ENCODE measurements around the gene DDX28. TPM values are rescaled to one million over a fixed set of nuclear protein-coding genes. Genes with fewer than 3 reads are reported as not detected.

Gene DDX28
- total and polyA plus RNA-seq, 2 experiments from 2014 or later = 12.2 to 23.8 TPM

DNA sequence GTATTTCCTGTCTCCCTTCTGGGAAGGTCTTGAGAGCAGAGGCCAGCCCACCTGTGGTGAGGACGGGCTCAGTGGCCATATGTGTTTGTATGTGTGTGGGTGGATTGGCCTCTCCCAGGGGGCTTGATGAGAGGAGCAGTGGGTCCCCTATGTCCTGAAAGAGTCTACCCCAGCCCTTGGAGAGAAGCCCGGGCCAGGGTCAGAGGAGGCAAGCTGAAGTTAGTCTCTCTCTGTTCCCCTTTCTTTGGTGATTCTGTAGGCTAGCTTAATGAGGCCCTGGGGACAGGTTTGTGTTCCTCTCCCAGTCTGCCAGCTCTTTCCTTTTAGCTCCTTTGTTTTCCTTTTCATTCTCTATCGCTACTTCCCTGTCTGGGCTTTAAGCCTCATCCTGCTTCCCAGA lies 38.4 kb upstream of the DDX28 start:
- ATAC-seq = no peak
- H3K27ac Mint-ChIP-seq = no peak overlapping the region
- DNase-seq (ENCODE audit: low spot score) = no peak
- TF ChIP-seq, protein P1, sequence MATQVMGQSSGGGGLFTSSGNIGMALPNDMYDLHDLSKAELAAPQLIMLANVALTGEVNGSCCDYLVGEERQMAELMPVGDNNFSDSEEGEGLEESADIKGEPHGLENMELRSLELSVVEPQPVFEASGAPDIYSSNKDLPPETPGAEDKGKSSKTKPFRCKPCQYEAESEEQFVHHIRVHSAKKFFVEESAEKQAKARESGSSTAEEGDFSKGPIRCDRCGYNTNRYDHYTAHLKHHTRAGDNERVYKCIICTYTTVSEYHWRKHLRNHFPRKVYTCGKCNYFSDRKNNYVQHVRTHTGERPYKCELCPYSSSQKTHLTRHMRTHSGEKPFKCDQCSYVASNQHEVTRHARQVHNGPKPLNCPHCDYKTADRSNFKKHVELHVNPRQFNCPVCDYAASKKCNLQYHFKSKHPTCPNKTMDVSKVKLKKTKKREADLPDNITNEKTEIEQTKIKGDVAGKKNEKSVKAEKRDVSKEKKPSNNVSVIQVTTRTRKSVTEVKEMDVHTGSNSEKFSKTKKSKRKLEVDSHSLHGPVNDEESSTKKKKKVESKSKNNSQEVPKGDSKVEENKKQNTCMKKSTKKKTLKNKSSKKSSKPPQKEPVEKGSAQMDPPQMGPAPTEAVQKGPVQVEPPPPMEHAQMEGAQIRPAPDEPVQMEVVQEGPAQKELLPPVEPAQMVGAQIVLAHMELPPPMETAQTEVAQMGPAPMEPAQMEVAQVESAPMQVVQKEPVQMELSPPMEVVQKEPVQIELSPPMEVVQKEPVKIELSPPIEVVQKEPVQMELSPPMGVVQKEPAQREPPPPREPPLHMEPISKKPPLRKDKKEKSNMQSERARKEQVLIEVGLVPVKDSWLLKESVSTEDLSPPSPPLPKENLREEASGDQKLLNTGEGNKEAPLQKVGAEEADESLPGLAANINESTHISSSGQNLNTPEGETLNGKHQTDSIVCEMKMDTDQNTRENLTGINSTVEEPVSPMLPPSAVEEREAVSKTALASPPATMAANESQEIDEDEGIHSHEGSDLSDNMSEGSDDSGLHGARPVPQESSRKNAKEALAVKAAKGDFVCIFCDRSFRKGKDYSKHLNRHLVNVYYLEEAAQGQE (IDR thresholded peaks at IDR 0.05; ENCODE audit: unreplicated experiment) = no peak
- TF ChIP-seq ZNF114 (CRISPR knock-in tag; IDR thresholded peaks at IDR 0.05) (no peak), EZH2 (IDR thresholded peaks at IDR 0.05; ENCODE audit: low read depth, unreplicated experiment) (no peak), STAT1 (IDR thresholded peaks at IDR 0.05; ENCODE audit: unreplicated experiment) (no peak), NANOG (IDR thresholded peaks at IDR 0.05; ENCODE audit: borderline replicate concordance) (no peak), CREB1 (CRISPR knock-in tag; IDR thresholded peaks at IDR 0.05; ENCODE audit: low read depth) (no peak), POLR2AphosphoS5 (IDR thresholded peaks at IDR 0.05; ENCODE audit: low read depth) (no peak), JUNB (IDR thresholded peaks at IDR 0.05; ENCODE audit: unreplicated experiment) (no peak)
- TF ChIP-seq, protein P2, sequence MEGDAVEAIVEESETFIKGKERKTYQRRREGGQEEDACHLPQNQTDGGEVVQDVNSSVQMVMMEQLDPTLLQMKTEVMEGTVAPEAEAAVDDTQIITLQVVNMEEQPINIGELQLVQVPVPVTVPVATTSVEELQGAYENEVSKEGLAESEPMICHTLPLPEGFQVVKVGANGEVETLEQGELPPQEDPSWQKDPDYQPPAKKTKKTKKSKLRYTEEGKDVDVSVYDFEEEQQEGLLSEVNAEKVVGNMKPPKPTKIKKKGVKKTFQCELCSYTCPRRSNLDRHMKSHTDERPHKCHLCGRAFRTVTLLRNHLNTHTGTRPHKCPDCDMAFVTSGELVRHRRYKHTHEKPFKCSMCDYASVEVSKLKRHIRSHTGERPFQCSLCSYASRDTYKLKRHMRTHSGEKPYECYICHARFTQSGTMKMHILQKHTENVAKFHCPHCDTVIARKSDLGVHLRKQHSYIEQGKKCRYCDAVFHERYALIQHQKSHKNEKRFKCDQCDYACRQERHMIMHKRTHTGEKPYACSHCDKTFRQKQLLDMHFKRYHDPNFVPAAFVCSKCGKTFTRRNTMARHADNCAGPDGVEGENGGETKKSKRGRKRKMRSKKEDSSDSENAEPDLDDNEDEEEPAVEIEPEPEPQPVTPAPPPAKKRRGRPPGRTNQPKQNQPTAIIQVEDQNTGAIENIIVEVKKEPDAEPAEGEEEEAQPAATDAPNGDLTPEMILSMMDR (conservative IDR thresholded peaks at IDR 0.05; ENCODE audit: low read depth in 2 of 2) = no peak
- no peaks in the 10 kb centered on the region for H3K9me2 ChIP-seq (ENCODE audit: insufficient read depth)
- H3K36me3 ChIP-seq (ENCODE audit: insufficient read depth) = peaks cover 4% of the 10 kb centered on the region
- no peaks in the 10 kb centered on the region for H3K27me3 ChIP-seq (ENCODE audit: insufficient read depth)
- no peak overlapping the region for H3K4me3 Mint-ChIP-seq
- H3K9me3 Mint-ChIP-seq = no peaks in the 10 kb centered on the region; the same call in 2 of the 3 replicates
- no peaks in the 10 kb centered on the region for H3K79me2 ChIP-seq (replicated peaks; ENCODE audit: insufficient read depth)
- H3F3A ChIP-seq (replicated peaks; ENCODE audit: low read depth) = peaks cover 3% of the 10 kb centered on the region; the same call in 1 of the 2 replicates
- H3K4me1 Mint-ChIP-seq = peaks cover 3% of the 10 kb centered on the region; the same call in 2 of the 3 replicates
- peaks cover 10% of the 10 kb centered on the region for H3K27me3 Mint-ChIP-seq (ENCODE audit: insufficient read depth, low read depth, poor library complexity)
- H2AFZ ChIP-seq = no peak overlapping the region
- peaks cover 15% of the 10 kb centered on the region for H3K36me3 Mint-ChIP-seq (ENCODE audit: low read depth)
- H3K4me1 ChIP-seq (ENCODE audit: insufficient read depth) = no peaks in the 10 kb centered on the region
- no peak overlapping the region for H3K4me2 ChIP-seq
- peaks cover 6% of the 10 kb centered on the region; the same call in 1 of the 2 replicates for H4K20me1 ChIP-seq (replicated peaks; ENCODE audit: insufficient read depth)
- H3K27ac ChIP-seq (ENCODE audit: low read depth) = no peak overlapping the region
- H3K4me3 ChIP-seq = no peak overlapping the region

DNA sequence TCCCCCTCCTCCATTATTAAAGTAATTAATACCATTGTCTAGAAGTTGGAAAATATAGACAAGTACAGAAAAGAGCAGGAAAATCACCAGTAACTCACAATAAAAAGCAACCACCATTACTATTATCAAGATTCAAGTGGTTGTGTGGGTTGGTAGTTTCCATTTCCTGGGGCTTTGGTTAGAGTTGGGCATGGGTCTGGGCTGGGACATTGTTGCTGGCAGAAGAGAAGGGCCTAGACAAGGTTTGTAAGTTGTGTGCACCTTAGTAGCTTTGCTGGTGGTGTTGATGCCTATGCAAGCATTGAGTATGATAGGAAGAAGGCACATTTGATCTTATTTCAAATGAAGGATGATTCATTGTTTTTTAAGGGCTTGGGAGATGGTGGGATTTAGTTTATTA lies 36.8 kb upstream of the DDX28 start:
- Mint-ChIP-seq H3K27ac (no peak overlapping the region; the same call in 1 of the 2 replicates), H3K4me3 (no peak overlapping the region), H3K27me3 (ENCODE audit: insufficient read depth, low read depth, poor library complexity) (peaks cover 8% of the 10 kb centered on the region), H3K4me1 (no peaks in the 10 kb centered on the region), H3K36me3 (ENCODE audit: low read depth) (peaks cover 19% of the 10 kb centered on the region; the same call in 2 of the 3 replicates), H3K9me3 (no peaks in the 10 kb centered on the region; the same call in 2 of the 3 replicates)
- Histone ChIP-seq H3K79me2 (replicated peaks; ENCODE audit: insufficient read depth) (no peaks in the 10 kb centered on the region), H3K27me3 (ENCODE audit: insufficient read depth) (no peaks in the 10 kb centered on the region), H2AFZ (no peak overlapping the region), H3K36me3 (ENCODE audit: insufficient read depth) (peaks cover 7% of the 10 kb centered on the region), H3K9me2 (ENCODE audit: insufficient read depth) (no peaks in the 10 kb centered on the region), H3K4me3 (no peak overlapping the region), H3F3A (replicated peaks; ENCODE audit: low read depth) (peaks cover 6% of the 10 kb centered on the region; the same call in 1 of the 2 replicates), H3K27ac (ENCODE audit: low read depth) (no peak overlapping the region), H3K4me2 (no peak overlapping the region), H3K4me1 (ENCODE audit: insufficient read depth) (no peaks in the 10 kb centered on the region), H4K20me1 (replicated peaks; ENCODE audit: insufficient read depth) (peaks cover 6% of the 10 kb centered on the region; the same call in 1 of the 2 replicates)
- ATAC-seq (no peak), DNase-seq (ENCODE audit: low spot score) (no peak)
- TF ChIP-seq, protein P3, sequence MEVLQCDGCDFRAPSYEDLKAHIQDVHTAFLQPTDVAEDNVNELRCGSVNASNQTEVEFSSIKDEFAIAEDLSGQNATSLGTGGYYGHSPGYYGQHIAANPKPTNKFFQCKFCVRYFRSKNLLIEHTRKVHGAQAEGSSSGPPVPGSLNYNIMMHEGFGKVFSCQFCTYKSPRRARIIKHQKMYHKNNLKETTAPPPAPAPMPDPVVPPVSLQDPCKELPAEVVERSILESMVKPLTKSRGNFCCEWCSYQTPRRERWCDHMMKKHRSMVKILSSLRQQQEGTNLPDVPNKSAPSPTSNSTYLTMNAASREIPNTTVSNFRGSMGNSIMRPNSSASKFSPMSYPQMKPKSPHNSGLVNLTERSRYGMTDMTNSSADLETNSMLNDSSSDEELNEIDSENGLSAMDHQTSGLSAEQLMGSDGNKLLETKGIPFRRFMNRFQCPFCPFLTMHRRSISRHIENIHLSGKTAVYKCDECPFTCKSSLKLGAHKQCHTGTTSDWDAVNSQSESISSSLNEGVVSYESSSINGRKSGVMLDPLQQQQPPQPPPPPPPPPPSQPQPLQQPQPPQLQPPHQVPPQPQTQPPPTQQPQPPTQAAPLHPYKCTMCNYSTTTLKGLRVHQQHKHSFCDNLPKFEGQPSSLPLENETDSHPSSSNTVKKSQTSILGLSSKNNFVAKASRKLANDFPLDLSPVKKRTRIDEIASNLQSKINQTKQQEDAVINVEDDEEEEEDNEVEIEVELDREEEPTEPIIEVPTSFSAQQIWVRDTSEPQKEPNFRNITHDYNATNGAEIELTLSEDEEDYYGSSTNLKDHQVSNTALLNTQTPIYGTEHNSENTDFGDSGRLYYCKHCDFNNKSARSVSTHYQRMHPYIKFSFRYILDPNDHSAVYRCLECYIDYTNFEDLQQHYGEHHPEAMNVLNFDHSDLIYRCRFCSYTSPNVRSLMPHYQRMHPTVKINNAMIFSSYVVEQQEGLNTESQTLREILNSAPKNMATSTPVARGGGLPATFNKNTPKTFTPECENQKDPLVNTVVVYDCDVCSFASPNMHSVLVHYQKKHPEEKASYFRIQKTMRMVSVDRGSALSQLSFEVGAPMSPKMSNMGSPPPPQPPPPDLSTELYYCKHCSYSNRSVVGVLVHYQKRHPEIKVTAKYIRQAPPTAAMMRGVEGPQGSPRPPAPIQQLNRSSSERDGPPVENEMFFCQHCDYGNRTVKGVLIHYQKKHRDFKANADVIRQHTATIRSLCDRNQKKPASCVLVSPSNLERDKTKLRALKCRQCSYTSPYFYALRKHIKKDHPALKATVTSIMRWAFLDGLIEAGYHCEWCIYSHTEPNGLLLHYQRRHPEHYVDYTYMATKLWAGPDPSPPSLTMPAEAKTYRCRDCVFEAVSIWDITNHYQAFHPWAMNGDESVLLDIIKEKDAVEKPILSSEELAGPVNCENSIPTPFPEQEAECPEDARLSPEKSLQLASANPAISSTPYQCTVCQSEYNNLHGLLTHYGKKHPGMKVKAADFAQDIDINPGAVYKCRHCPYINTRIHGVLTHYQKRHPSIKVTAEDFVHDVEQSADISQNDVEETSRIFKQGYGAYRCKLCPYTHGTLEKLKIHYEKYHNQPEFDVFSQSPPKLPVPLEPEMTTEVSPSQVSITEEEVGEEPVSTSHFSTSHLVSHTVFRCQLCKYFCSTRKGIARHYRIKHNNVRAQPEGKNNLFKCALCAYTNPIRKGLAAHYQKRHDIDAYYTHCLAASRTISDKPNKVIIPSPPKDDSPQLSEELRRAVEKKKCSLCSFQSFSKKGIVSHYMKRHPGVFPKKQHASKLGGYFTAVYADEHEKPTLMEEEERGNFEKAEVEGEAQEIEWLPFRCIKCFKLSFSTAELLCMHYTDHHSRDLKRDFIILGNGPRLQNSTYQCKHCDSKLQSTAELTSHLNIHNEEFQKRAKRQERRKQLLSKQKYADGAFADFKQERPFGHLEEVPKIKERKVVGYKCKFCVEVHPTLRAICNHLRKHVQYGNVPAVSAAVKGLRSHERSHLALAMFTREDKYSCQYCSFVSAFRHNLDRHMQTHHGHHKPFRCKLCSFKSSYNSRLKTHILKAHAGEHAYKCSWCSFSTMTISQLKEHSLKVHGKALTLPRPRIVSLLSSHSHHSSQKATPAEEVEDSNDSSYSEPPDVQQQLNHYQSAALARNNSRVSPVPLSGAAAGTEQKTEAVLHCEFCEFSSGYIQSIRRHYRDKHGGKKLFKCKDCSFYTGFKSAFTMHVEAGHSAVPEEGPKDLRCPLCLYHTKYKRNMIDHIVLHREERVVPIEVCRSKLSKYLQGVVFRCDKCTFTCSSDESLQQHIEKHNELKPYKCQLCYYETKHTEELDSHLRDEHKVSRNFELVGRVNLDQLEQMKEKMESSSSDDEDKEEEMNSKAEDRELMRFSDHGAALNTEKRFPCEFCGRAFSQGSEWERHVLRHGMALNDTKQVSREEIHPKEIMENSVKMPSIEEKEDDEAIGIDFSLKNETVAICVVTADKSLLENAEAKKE (CRISPR knock-in tag; IDR thresholded peaks at IDR 0.05) = no peak

All from GM23338 (cell line).